ENCODE measurements around the gene SNRPA1. TPM values are rescaled to one million over a fixed set of nuclear protein-coding genes. Genes with fewer than 3 reads are reported as not detected.
A peak's percentile ranks its signal among the peaks of the same experiment; 100 is the strongest.

The SNRPA1 gene
- total RNA-seq, 1 donor, result 17.5 TPM

- no peak for DNase-seq (ENCODE audit: low read depth)
- TF ChIP-seq CTCF (IDR thresholded peaks at IDR 0.05; ENCODE audit: insufficient read depth, low read length), result no peak
- H3K4me3 ChIP-seq (ENCODE audit: low read depth, low read length), result peak overlapping the region; percentile 14
Measured at GRCh38 chr15:101246391-101246790, 48.7 kb downstream of the SNRPA1 start.

- peak overlapping the region; percentile 19 for H3K4me3 ChIP-seq (ENCODE audit: low read depth, low read length)
- no peak for TF ChIP-seq CTCF (IDR thresholded peaks at IDR 0.05; ENCODE audit: insufficient read depth, low read length)
- DNase-seq (ENCODE audit: low read depth), result no peak
Measured at GRCh38 chr15:101244889-101245668, 50.0 kb downstream of the SNRPA1 start.

GRCh38 chr15:101244036-101244781, 50.8 kb downstream of the SNRPA1 start:
- DNase-seq (ENCODE audit: low read depth), result no peak
- no peak for TF ChIP-seq CTCF (IDR thresholded peaks at IDR 0.05; ENCODE audit: insufficient read depth, low read length)
- H3K4me3 ChIP-seq (ENCODE audit: low read depth, low read length), result peak overlapping the region; percentile 19

- no peak overlapping the region for H3K4me3 ChIP-seq (ENCODE audit: low read depth, low read length)
- no peak for TF ChIP-seq CTCF (IDR thresholded peaks at IDR 0.05; ENCODE audit: insufficient read depth, low read length)
- DNase-seq (ENCODE audit: low read depth), result no peak
Measured at GRCh38 chr15:101243420-101243819, 51.6 kb downstream of the SNRPA1 start.

GRCh38 chr15:101242999-101243336, 52.1 kb downstream of the SNRPA1 start:
- no peak for DNase-seq (ENCODE audit: low read depth)
- H3K4me3 ChIP-seq (ENCODE audit: low read depth, low read length), result no peak overlapping the region
- TF ChIP-seq CTCF (IDR thresholded peaks at IDR 0.05; ENCODE audit: insufficient read depth, low read length), result no peak

- H3K4me3 ChIP-seq (ENCODE audit: low read depth, low read length), result no peak overlapping the region
- no peak for TF ChIP-seq CTCF (IDR thresholded peaks at IDR 0.05; ENCODE audit: insufficient read depth, low read length)
- peak; percentile 77 for DNase-seq (ENCODE audit: low read depth)
Measured at GRCh38 chr15:101242160-101242998, 52.7 kb downstream of the SNRPA1 start.

Data from fibroblast of the aortic adventitia (primary cell).